ENCODE measurements around the gene KIF17. TPM values are rescaled to one million over a fixed set of nuclear protein-coding genes. Genes with fewer than 3 reads are reported as not detected.
A peak's percentile ranks its signal among the peaks of the same experiment; 100 is the strongest.

The KIF17 gene
- polyA plus RNA-seq, 1 of the 3 experiments (the other 2 are of a cell fraction), result 4.3 TPM

DNA sequence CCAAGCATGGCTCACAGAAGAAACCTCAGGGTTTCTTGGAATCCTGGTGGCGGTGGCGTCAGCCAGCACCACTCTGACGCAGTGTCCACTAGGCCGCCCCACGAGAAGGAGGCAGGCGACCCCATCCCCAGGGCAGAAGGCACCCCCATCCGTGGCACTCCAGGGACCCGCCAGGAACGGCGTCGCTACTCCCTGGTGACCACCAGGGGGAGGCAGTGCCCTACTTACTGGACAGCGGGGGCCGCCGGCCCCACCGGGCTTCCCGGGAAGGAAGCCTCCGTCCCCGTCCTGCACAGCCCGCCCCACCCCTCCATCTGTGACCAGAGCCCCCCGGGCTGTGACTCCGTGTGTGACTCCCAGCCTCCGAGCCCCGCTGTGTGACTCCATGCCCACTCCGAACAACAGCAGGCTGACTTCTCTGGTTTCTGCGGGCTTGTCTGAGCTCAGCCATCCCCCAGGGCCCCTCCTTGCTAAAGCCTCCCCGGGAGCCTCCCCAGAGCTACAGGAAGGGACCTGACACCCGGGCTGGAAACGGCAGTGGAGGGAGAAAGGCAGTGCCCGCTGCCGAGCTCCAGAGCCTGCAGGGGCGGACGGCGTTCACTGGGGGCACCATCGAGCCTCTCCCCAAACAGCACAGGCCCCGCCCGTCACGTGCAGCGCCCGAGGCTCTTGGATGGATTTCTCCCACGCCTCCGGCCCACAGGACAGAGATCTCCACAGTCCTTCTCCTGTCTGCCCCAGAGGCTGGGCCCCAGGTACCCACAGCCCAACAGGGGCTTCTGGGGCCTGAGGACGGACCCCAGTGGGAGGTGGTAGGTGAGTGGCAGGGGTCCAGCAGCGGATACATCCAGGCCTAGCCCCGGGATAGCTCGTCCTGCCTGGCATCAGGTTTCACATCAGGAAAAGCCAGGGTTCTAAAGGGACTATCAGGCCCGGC, 21.1 kb downstream of the KIF17 start:
- H3K9ac ChIP-seq, result peak overlapping the region; percentile 73
- H3F3A ChIP-seq (replicated peaks; ENCODE audit: insufficient read depth), result peaks cover 9% of the 10 kb centered on the region
- H3K9me3 ChIP-seq, result no peaks in the 10 kb centered on the region
- 19% methylated on average over 12 of the region's 46 CpGs for WGBS (ENCODE audit: low lambda C conversion rate)
- CTCF ChIA-PET, result interaction anchor here (0.5 to 7.0 kb wide), 66 partner anchors 9 to 698 kb away, joined by 3 to 127 read pairs (median 3); partner anchors contain the start of genes DDOST, HP1BP3 and KIF17
- no peaks in the 10 kb centered on the region for H4K20me1 ChIP-seq (ENCODE audit: insufficient read depth)
- H3K4me3 ChIP-seq (ENCODE audit: low read depth in 2 of 2, low read length in 1 of 2), result peak overlapping the region; percentile 49 to 70
- H3K4me2 ChIP-seq, result peak overlapping the region; percentile 97
- POLR2A ChIA-PET, result interaction anchor here (0.7 to 1.4 kb wide), 3 partner anchors 35 to 498 kb away, joined by 3 to 6 read pairs (median 4); partner anchors contain the start of genes DDOST and HP1BP3
- peaks cover 3 to 21% of the 10 kb centered on the region in 2 experiments; a peak in 3 of 4 replicates for H3K4me1 ChIP-seq (ENCODE audit: control insufficient read depth in 1 of 2, insufficient read depth in 2 of 2, low read depth in 1 of 2, low read length in 1 of 2)
- no peaks in the 10 kb centered on the region for H3K79me2 ChIP-seq (ENCODE audit: insufficient read depth)
- H3K9me2 ChIP-seq, result no peaks in the 10 kb centered on the region
- DNase-seq, result peak; percentile 96
- H3K27me3 ChIP-seq (ENCODE audit: insufficient read depth), result no peaks in the 10 kb centered on the region
- H2AFZ ChIP-seq (ENCODE audit: low read depth), result peak overlapping the region; percentile 98
- H3K27ac ChIP-seq (ENCODE audit: low read depth in 2 of 2, low read length in 1 of 2), result peak overlapping the region; percentile 56 to 95
- H3K36me3 ChIP-seq (replicated peaks in 1 of 2; ENCODE audit: control insufficient read depth in 1 of 2, insufficient read depth in 2 of 2, low read length in 1 of 2), result no peaks in the 10 kb centered on the region
- TF ChIP-seq NRF1 (IDR thresholded peaks at IDR 0.05; ENCODE audit: low read depth, low read length) (no peak), EZH2phosphoT487 (IDR thresholded peaks at IDR 0.05; ENCODE audit: borderline replicate concordance, low read depth) (no peak), REST (IDR thresholded peaks at IDR 0.05; ENCODE audit: low read depth, low read length) (no peak), POLR2AphosphoS5 (IDR thresholded peaks at IDR 0.05; ENCODE audit: low read depth, low read length) (no peak), SIN3A (IDR thresholded peaks at IDR 0.05; ENCODE audit: borderline replicate concordance, low read depth, low read length) (peak; percentile 73; the same call in 1 of the 2 replicates), RFX5 (IDR thresholded peaks at IDR 0.05; ENCODE audit: low read length) (no peak), USF1 (IDR thresholded peaks at IDR 0.05; ENCODE audit: borderline replicate concordance, low read depth) (peak; percentile 91), RAD21 (IDR thresholded peaks at IDR 0.05; ENCODE audit: low read length) (peak; percentile 89), PBX3 (IDR thresholded peaks at IDR 0.05) (no peak), RCOR1 (IDR thresholded peaks at IDR 0.05; ENCODE audit: low read length) (0 out of 2 replicates have a peak, but pooled peaks have one; percentile 32), MAX (IDR thresholded peaks at IDR 0.05; ENCODE audit: low read depth) (peak; percentile 97), YY1 (IDR thresholded peaks at IDR 0.05; ENCODE audit: low read depth) (no peak), FOSL2 (IDR thresholded peaks at IDR 0.05; ENCODE audit: borderline replicate concordance, low read depth) (no peak; the same call in 1 of the 2 replicates), EP300 (IDR thresholded peaks at IDR 0.05; ENCODE audit: borderline replicate concordance in 1 of 2, low read depth in 1 of 2, low read length in 1 of 2) (no peak), MEF2A (IDR thresholded peaks at IDR 0.05; ENCODE audit: borderline replicate concordance, low read depth) (no peak), SMC3 (IDR thresholded peaks at IDR 0.05; ENCODE audit: low read depth, low read length) (peak; percentile 77), CTCF (IDR thresholded peaks at IDR 0.05) (peak; percentile 86), NFIC (IDR thresholded peaks at IDR 0.05; ENCODE audit: borderline replicate concordance) (no peak), FOXM1 (IDR thresholded peaks at IDR 0.05; ENCODE audit: low read depth) (no peak), ELF1 (IDR thresholded peaks at IDR 0.05) (no peak; the same call in 1 of the 2 replicates), JUND (IDR thresholded peaks at IDR 0.05) (no peak)
- TF ChIP-seq, protein P1, sequence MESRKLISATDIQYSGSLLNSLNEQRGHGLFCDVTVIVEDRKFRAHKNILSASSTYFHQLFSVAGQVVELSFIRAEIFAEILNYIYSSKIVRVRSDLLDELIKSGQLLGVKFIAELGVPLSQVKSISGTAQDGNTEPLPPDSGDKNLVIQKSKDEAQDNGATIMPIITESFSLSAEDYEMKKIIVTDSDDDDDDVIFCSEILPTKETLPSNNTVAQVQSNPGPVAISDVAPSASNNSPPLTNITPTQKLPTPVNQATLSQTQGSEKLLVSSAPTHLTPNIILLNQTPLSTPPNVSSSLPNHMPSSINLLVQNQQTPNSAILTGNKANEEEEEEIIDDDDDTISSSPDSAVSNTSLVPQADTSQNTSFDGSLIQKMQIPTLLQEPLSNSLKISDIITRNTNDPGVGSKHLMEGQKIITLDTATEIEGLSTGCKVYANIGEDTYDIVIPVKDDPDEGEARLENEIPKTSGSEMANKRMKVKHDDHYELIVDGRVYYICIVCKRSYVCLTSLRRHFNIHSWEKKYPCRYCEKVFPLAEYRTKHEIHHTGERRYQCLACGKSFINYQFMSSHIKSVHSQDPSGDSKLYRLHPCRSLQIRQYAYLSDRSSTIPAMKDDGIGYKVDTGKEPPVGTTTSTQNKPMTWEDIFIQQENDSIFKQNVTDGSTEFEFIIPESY (IDR thresholded peaks at IDR 0.05; ENCODE audit: borderline replicate concordance, low read depth), result no peak

Data from SK-N-SH (cell line).